Activated CD4-positive, CD25-positive, alpha-beta regulatory T cell treated with anti-CD3 and anti-CD28 coated beads, Interleukin-2, amount 50 U/mL, for 24 hours (primary cell): ENCODE measurements around the gene NAA11.
"Not testable (repeated sequence)": the region's sequence is repeated elsewhere in the genome, so short reads cannot be mapped to it uniquely, and the experiment has no call there.

Source experiments
- ATAC-seq, 2 donors: fragments of 150-1000 bp; cut with Tn5 transposase; one replicate each; pipeline ENCODE4 v1.10.0; 2021; ENCODE audit warnings: mild to moderate bottlenecking in 1 of 2, moderate library complexity in 1 of 2

NAA11 gene

GRCh38 chr4:79308137-79308536, 17.7 kb downstream of the NAA11 start:
- ATAC-seq, result no peak

GRCh38 chr4:79306795-79307194, 19.1 kb downstream of the NAA11 start:
- ATAC-seq, result no peak

GRCh38 chr4:79300280-79300679, 25.6 kb downstream of the NAA11 start:
- ATAC-seq, result no peak

- ATAC-seq, result no peak
Observed at GRCh38 chr4:79298484-79298883, 27.4 kb downstream of the NAA11 start.

GRCh38 chr4:79298027-79298426, 27.8 kb downstream of the NAA11 start:
- no peak for ATAC-seq

GRCh38 chr4:79297479-79297878, 28.4 kb downstream of the NAA11 start:
- ATAC-seq, result no peak

GRCh38 chr4:79296768-79297428, 29.0 kb downstream of the NAA11 start:
- no peak for ATAC-seq

- no peak for ATAC-seq
Observed at GRCh38 chr4:79295086-79295485, 30.8 kb downstream of the NAA11 start.

- ATAC-seq, result no peak
Observed at GRCh38 chr4:79294064-79294463, 31.8 kb downstream of the NAA11 start.

- no peak for ATAC-seq
Observed at GRCh38 chr4:79292008-79292407, 33.9 kb downstream of the NAA11 start.

GRCh38 chr4:79290376-79290775, 35.5 kb downstream of the NAA11 start:
- no peak for ATAC-seq

- no peak for ATAC-seq
Observed at GRCh38 chr4:79288185-79288584, 37.7 kb downstream of the NAA11 start.

GRCh38 chr4:79287718-79288117, 38.1 kb downstream of the NAA11 start:
- ATAC-seq, result no peak

- ATAC-seq, result no peak
Observed at GRCh38 chr4:79287076-79287475, 38.8 kb downstream of the NAA11 start.

GRCh38 chr4:79281566-79282359, 44.1 kb downstream of the NAA11 start:
- ATAC-seq, result no peak

- not testable (repeated sequence) for ATAC-seq
Observed at GRCh38 chr4:79277467-79277866, 48.4 kb downstream of the NAA11 start.

- ATAC-seq, result no peak
Observed at GRCh38 chr4:79273915-79274314, 51.9 kb downstream of the NAA11 start.

- no peak for ATAC-seq
Observed at GRCh38 chr4:79272761-79273160, 53.1 kb downstream of the NAA11 start.

GRCh38 chr4:79272126-79272525, 53.7 kb downstream of the NAA11 start:
- no peak for ATAC-seq

GRCh38 chr4:79267671-79268070, 58.2 kb downstream of the NAA11 start:
- no peak for ATAC-seq
